ENCODE measurements around the gene RNF17. TPM values are rescaled to one million over a fixed set of nuclear protein-coding genes. Genes with fewer than 3 reads are reported as not detected.

The RNF17 gene
- total RNA-seq, 1 donor from 2014 or later = not detected

- H3K4me1 Mint-ChIP-seq = no peaks in the 10 kb centered on the region
- H3K36me3 Mint-ChIP-seq (ENCODE audit: low read depth) = no peaks in the 10 kb centered on the region
- no peak for DNase-seq
- intact Hi-C loops (cut with micrococcal nuclease) = no loop called here
- H3K9me3 Mint-ChIP-seq = no peaks in the 10 kb centered on the region
- no peak overlapping the region for H3K4me3 Mint-ChIP-seq
- H3K27me3 Mint-ChIP-seq = peaks cover 16% of the 10 kb centered on the region
- no peak overlapping the region for H3K27ac Mint-ChIP-seq
Measured at GRCh38 chr13:24858953-24859352, 95.0 kb downstream of the RNF17 start.

DNA sequence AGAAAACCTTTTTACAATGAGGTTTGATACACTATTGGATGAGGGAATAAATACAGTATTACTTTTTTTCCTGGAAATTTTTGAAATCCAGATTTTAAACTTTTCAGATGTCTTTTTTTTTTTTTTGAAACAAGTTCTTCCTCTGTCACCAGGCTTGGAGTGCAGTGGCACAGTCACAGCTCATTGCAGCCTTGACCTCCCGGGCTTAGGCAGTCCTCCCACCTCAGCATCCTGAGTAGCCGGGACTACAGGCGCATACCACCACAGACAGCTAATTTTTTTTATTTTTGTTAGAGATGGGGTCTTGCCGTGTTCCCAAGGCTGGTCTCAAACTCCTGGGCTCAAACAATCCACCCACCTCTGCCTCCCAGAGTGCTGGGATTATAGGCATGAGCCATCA lies 96.8 kb downstream of the RNF17 start:
- intact Hi-C loops (cut with micrococcal nuclease) = no loop called here
- DNase-seq = no peak
- Mint-ChIP-seq H3K4me3 (no peak overlapping the region), H3K36me3 (ENCODE audit: low read depth) (no peaks in the 10 kb centered on the region), H3K4me1 (no peaks in the 10 kb centered on the region), H3K9me3 (no peaks in the 10 kb centered on the region), H3K27me3 (peaks cover 21% of the 10 kb centered on the region), H3K27ac (no peak overlapping the region)

DNA sequence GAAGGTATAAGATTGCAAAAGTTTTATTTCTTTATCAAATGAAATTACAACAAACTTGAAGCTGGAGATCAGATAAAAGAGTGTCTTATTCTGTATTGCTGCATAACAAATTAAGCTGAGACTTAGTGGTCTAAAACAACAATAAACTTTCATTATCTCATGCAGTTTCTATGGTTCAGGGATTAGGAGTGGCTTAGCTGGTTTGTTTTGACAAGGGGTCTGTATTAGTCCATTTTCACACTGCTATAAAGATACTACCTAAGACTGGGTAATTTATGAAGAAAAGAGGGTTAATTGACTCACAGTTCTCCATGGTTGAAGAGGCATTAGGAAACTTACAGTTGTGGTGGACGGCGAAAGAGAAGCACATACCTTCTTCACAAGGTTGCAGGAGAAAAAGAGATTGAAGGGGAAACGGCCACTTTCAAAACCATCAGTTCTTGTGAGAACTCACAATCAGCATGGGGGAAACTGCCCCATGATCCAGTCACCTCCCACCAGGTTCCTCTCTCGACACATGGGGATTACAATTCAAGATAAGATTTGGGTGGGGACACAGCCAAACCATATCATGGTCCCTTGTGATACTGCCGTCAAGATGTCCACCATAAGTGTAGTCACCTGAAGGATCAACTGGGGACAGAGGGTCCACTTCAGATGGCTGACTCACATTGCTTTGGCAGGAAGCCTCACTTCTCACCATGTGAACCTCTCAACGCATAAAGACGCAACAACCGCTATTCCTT lies 97.8 kb downstream of the RNF17 start:
- Mint-ChIP-seq H3K27me3 (peaks cover 27% of the 10 kb centered on the region), H3K27ac (no peak overlapping the region)
- intact Hi-C loops (cut with micrococcal nuclease) = no loop called here

DNA sequence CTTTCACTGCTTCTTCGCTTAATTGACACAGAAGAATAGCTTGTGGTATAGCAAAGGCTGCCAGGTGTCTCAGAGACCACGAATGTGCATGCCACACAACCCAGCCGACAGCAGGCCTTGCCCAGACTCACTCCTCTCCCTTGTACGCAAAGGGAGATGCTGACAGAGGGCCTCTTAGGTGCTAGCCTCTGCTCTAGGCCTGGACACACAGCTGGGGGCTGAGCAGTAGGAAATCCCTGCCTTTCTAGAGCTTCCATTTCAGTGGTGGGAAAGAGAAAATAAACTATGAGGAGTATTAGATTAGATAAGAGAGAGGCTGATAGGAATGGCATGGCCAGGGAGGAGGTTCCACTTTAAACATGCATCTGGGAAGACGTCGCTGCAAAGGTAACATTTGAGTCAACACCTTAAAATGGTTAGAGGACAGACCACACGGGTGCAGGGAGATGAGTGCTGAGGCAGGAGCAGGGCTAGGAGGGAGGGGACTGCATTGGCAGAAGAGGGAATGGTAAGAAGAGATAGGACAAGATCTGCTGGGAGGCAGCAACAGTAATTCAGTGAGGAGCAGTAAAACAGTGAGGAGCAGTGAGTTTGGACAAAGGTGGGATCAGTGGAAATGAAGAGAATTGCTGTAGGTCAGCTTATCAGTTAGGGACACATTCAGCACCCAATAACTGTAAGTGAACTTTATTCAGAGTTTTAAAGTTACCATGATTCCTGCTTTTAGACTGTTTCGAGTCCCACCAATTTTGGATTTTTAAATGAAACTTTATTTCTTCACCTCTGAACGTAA lies 100.0 kb downstream of the RNF17 start:
- H3K27ac Mint-ChIP-seq = no peak overlapping the region
- peaks cover 28% of the 10 kb centered on the region for H3K27me3 Mint-ChIP-seq
- no peak for DNase-seq
- intact Hi-C loops (cut with micrococcal nuclease) = no loop called here
- H3K9me3 Mint-ChIP-seq = no peaks in the 10 kb centered on the region
- no peaks in the 10 kb centered on the region for H3K4me1 Mint-ChIP-seq
- H3K36me3 Mint-ChIP-seq (ENCODE audit: low read depth) = no peaks in the 10 kb centered on the region
- H3K4me3 Mint-ChIP-seq = no peak overlapping the region

More for the DNA sequence above, 97.8 kb downstream of the RNF17 start:
- Mint-ChIP-seq H3K36me3 (ENCODE audit: low read depth) (no peaks in the 10 kb centered on the region), H3K4me1 (no peaks in the 10 kb centered on the region), H3K4me3 (no peak overlapping the region), H3K9me3 (no peaks in the 10 kb centered on the region)
- no peak for DNase-seq

- Mint-ChIP-seq H3K9me3 (no peaks in the 10 kb centered on the region), H3K36me3 (ENCODE audit: low read depth) (no peaks in the 10 kb centered on the region), H3K27me3 (peaks cover 27% of the 10 kb centered on the region), H3K4me1 (peaks cover 2% of the 10 kb centered on the region), H3K27ac (no peak overlapping the region), H3K4me3 (no peak overlapping the region)
- no peak for DNase-seq
- intact Hi-C loops (cut with micrococcal nuclease) = no loop called here
Measured at GRCh38 chr13:24864579-24864978, 100.6 kb downstream of the RNF17 start.

- no peaks in the 10 kb centered on the region for H3K36me3 Mint-ChIP-seq (ENCODE audit: low read depth)
- intact Hi-C loops (cut with micrococcal nuclease) = loop anchor here (5.0 kb wide), 1 partner anchor 102 kb away; no protein-coding TSS in a partner anchor
- H3K4me1 Mint-ChIP-seq = peaks cover 2% of the 10 kb centered on the region
- H3K27me3 Mint-ChIP-seq = peaks cover 28% of the 10 kb centered on the region
- no peaks in the 10 kb centered on the region for H3K9me3 Mint-ChIP-seq
- DNase-seq = no peak
- H3K4me3 Mint-ChIP-seq = no peak overlapping the region
- H3K27ac Mint-ChIP-seq = no peak overlapping the region
Measured at GRCh38 chr13:24865163-24865953, 101.4 kb downstream of the RNF17 start.

DNA sequence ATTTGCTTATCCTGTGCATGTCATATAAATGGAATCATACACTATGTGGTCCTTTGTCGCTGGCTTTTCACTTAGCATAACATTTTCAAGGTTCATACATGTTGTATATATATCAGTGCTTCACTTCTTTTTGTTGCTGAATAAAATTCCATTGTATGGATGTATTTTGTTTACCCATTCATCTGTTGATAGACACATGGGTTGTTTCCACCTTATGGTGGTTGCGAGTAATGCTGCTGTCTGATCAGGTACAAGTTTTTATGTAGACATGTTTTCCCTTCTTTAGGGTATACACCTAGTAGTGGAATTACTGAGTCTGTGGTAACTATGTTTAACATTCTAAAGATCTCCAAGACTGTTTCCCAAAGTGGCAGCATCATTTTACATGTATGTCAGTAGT lies 102.5 kb downstream of the RNF17 start:
- DNase-seq = no peak
- Mint-ChIP-seq H3K27me3 (peaks cover 28% of the 10 kb centered on the region), H3K4me1 (peaks cover 2% of the 10 kb centered on the region), H3K9me3 (no peaks in the 10 kb centered on the region), H3K36me3 (ENCODE audit: low read depth) (no peaks in the 10 kb centered on the region), H3K27ac (no peak overlapping the region), H3K4me3 (no peak overlapping the region)
- intact Hi-C loops (cut with micrococcal nuclease) = loop anchor here (5.0 kb wide), 1 partner anchor 101 kb away; no protein-coding TSS in a partner anchor

- H3K9me3 Mint-ChIP-seq = no peaks in the 10 kb centered on the region
Measured at GRCh38 chr13:24868874-24869273, 104.9 kb downstream of the RNF17 start.

GRCh38 chr13:24870380-24870760 lies 106.4 kb downstream of the RNF17 start:
- no peaks in the 10 kb centered on the region for H3K9me3 Mint-ChIP-seq
- H3K4me3 Mint-ChIP-seq = no peak overlapping the region
- H3K4me1 Mint-ChIP-seq = peaks cover 2% of the 10 kb centered on the region
- intact Hi-C loops (cut with micrococcal nuclease) = no loop called here
- H3K27me3 Mint-ChIP-seq = peaks cover 37% of the 10 kb centered on the region
- H3K36me3 Mint-ChIP-seq (ENCODE audit: low read depth) = no peaks in the 10 kb centered on the region
- no peak overlapping the region for H3K27ac Mint-ChIP-seq
- DNase-seq = no peak

More at GRCh38 chr13:24868874-24869273, 104.9 kb downstream of the RNF17 start:
- DNase-seq = no peak
- H3K4me1 Mint-ChIP-seq = peaks cover 2% of the 10 kb centered on the region
- no peak overlapping the region for H3K27ac Mint-ChIP-seq
- no peak overlapping the region for H3K4me3 Mint-ChIP-seq
- peaks cover 37% of the 10 kb centered on the region for H3K27me3 Mint-ChIP-seq
- intact Hi-C loops (cut with micrococcal nuclease) = loop anchor here (5.0 kb wide), 1 partner anchor 98 kb away; no protein-coding TSS in a partner anchor
- H3K36me3 Mint-ChIP-seq (ENCODE audit: low read depth) = no peaks in the 10 kb centered on the region

- no peak overlapping the region for H3K27ac Mint-ChIP-seq
- intact Hi-C loops (cut with micrococcal nuclease) = no loop called here
- peaks cover 17% of the 10 kb centered on the region for H3K27me3 Mint-ChIP-seq
- no peak for DNase-seq
- no peaks in the 10 kb centered on the region for H3K9me3 Mint-ChIP-seq
- H3K4me1 Mint-ChIP-seq = no peaks in the 10 kb centered on the region
- no peak overlapping the region for H3K4me3 Mint-ChIP-seq
- H3K36me3 Mint-ChIP-seq (ENCODE audit: low read depth) = no peaks in the 10 kb centered on the region
Measured at GRCh38 chr13:24875566-24875965, 111.6 kb downstream of the RNF17 start.

DNA sequence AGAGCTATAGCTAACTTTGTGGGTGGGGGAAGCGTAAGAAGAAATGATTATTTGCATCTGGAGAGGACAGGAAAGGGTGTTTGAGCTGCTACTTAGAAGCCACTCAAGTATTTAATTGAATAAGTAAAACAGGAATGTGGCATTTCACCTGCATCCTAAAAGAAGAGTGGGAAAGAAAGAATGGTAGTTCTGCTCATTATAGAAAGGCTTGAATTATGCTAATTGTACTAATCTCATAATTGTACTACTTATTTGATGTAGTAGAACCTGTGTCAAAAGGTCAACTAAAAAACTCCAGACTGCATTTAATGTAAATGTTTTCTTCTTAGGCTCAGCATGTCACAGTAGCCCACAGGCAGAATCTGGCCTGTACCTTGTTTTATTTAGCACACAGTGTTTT lies 113.6 kb downstream of the RNF17 start:
- H3K4me1 Mint-ChIP-seq = no peaks in the 10 kb centered on the region

GRCh38 chr13:24878340-24878739 lies 114.4 kb downstream of the RNF17 start:
- no peak overlapping the region for H3K4me3 Mint-ChIP-seq
- H3K4me1 Mint-ChIP-seq = no peaks in the 10 kb centered on the region
- intact Hi-C loops (cut with micrococcal nuclease) = no loop called here
- peaks cover 8% of the 10 kb centered on the region for H3K27me3 Mint-ChIP-seq
- no peak overlapping the region for H3K27ac Mint-ChIP-seq
- peaks cover 2% of the 10 kb centered on the region for H3K36me3 Mint-ChIP-seq (ENCODE audit: low read depth)
- H3K9me3 Mint-ChIP-seq = no peaks in the 10 kb centered on the region
- no peak for DNase-seq

More for the DNA sequence above, 113.6 kb downstream of the RNF17 start:
- Mint-ChIP-seq H3K9me3 (no peaks in the 10 kb centered on the region), H3K36me3 (ENCODE audit: low read depth) (no peaks in the 10 kb centered on the region), H3K27me3 (peaks cover 13% of the 10 kb centered on the region), H3K27ac (no peak overlapping the region), H3K4me3 (no peak overlapping the region)
- DNase-seq = no peak
- intact Hi-C loops (cut with micrococcal nuclease) = no loop called here

DNA sequence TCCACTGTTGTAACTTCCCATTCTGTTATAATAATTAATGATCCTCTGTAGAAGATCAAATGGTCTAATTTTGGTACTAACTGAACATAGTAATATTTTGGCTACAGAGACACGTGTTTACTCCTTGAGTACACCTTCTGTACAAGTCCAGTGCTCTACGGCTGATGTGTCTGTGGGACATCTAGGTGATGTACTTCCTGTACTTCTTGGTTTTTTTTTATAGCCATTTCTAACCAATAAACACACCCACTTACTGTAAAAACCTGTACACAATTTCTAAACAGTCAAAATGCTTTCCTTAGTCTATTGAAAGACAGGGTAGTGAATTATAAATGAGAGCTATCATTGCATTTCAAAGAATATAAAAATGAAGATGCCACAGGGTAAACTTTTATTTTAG lies 118.7 kb downstream of the RNF17 start:
- Mint-ChIP-seq H3K4me1 (no peaks in the 10 kb centered on the region), H3K36me3 (ENCODE audit: low read depth) (peaks cover 14% of the 10 kb centered on the region), H3K9me3 (no peaks in the 10 kb centered on the region), H3K27ac (no peak overlapping the region), H3K27me3 (no peaks in the 10 kb centered on the region), H3K4me3 (no peak overlapping the region)
- no peak for DNase-seq
- intact Hi-C loops (cut with micrococcal nuclease) = no loop called here

- peaks cover 33% of the 10 kb centered on the region for H3K36me3 Mint-ChIP-seq (ENCODE audit: low read depth)
- no peaks in the 10 kb centered on the region for H3K4me1 Mint-ChIP-seq
Measured at GRCh38 chr13:24887759-24888158, 123.8 kb downstream of the RNF17 start.

More at GRCh38 chr13:24887759-24888158, 123.8 kb downstream of the RNF17 start:
- intact Hi-C loops (cut with micrococcal nuclease) = no loop called here
- H3K9me3 Mint-ChIP-seq = no peaks in the 10 kb centered on the region
- H3K4me3 Mint-ChIP-seq = no peak overlapping the region
- no peaks in the 10 kb centered on the region for H3K27me3 Mint-ChIP-seq
- no peak overlapping the region for H3K27ac Mint-ChIP-seq
- DNase-seq = no peak

All from activated CD4-positive, alpha-beta T cell treated with anti-CD3 and anti-CD28 coated beads, Interleukin-2, amount 10 ng/mL, durations not matched to agents 24 days and 14 days (primary cell).